Endothelial cell of umbilical vein (primary cell): Measurements from ENCODE around the gene TRPM5. TPM values are rescaled to one million over a fixed set of nuclear protein-coding genes. Genes with fewer than 3 reads are reported as not detected.

Experiments used
- BruUV-seq: library from RNA; stranded (reverse); fragments of 400-500 nt; replicated peaks from 2 replicates; lab custom pipeline; 2021; lab: Mats Ljungman, UMichigan
- CTCF ChIA-PET: fragments of 300-600, 350-600 bp; sonication (Branson Sonifier 250); formaldehyde crosslinking; loops from one replicate; lab custom pipeline; 2021; ENCODE audit warnings: antibody characterized with exemption, inconsistent platforms; lab: Charles Lee
- POLR2A ChIA-PET: fragments of 300-600, 350-600 bp; sonication (Branson Sonifier 250); formaldehyde crosslinking; loops from one replicate; lab custom pipeline; 2021; ENCODE audit warnings: antibody characterized with exemption, inconsistent platforms; lab: Charles Lee
- DNase-seq: peaks from one replicate; pipeline ENCODE4 v3.0.0-alpha.2; 2011; ENCODE audit warnings: low read depth, low spot score
- FAIRE-seq: peaks from 2 replicates; lab custom pipeline; 2011; peaks lifted over from hg19 to GRCh38; lab: Jason Lieb, UNC
- H2AFZ ChIP-seq: 2 replicates; pipeline ENCODE4 v1.6.0; 2012; ENCODE audit warnings: low read depth, low read length, control low read depth, inconsistent platforms
- H3K27ac ChIP-seq: 2 replicates; pipeline ENCODE4 v1.5.1; 2011; ENCODE audit warnings: low read depth, mild to moderate bottlenecking, control low read depth, low read length, moderate library complexity; ENCODE audit not compliant: insufficient read depth
- H3K27me3 ChIP-seq, 2 experiments: 2 replicates each; pipeline versions ENCODE4 v1.6.0 to v1.6.1; 2011; ENCODE audit warnings: low read length in 2 of 2, mixed read lengths in 1 of 2; ENCODE audit not compliant: control insufficient read depth in 2 of 2, insufficient read depth in 2 of 2
- H3K36me3 ChIP-seq, 2 experiments: 2 replicates in 1 of 2; 3 replicates in 1 of 2; pipeline ENCODE4 v1.5.1; 2011; ENCODE audit warnings: low read length in 2 of 2, mild to moderate bottlenecking in 1 of 2, moderate library complexity in 1 of 2; ENCODE audit not compliant: control insufficient read depth in 2 of 2, insufficient read depth in 2 of 2; ENCODE audit errors: extremely low read depth in 1 of 2
- H3K4me1 ChIP-seq: 3 replicates; pipeline ENCODE4 v1.5.1; 2011; ENCODE audit warnings: mild to moderate bottlenecking, low read length; ENCODE audit not compliant: control insufficient read depth, insufficient read depth; ENCODE audit errors: extremely low read depth
- H3K4me2 ChIP-seq: 2 replicates; pipeline ENCODE4 v1.6.1; 2011; ENCODE audit warnings: low read length, control low read depth, mixed read lengths; ENCODE audit not compliant: insufficient read depth
- H3K4me3 ChIP-seq, 3 experiments: fragments of 200-600 bp in 1 of 3; sonication (generic), shearing (Covaris generic) in 1 of 3; replicated peaks in 1 of 3; 2 replicates each; pipeline ENCODE4 v1.5.1; 2011 to 2016; ENCODE audit warnings: control low read depth in 3 of 3, low read length in 3 of 3, mild to moderate bottlenecking in 2 of 3, inconsistent platforms in 1 of 3, low read depth in 1 of 3, moderate library complexity in 1 of 3; ENCODE audit not compliant: insufficient read depth in 1 of 3
- H3K79me2 ChIP-seq: 2 replicates; pipeline ENCODE4 v1.6.0; 2012; ENCODE audit warnings: low read length, inconsistent platforms; ENCODE audit not compliant: control insufficient read depth, insufficient read depth
- H3K9ac ChIP-seq: replicated peaks from 2 replicates; pipeline ENCODE3; 2011; ENCODE audit warnings: low read length, control low read depth; ENCODE audit not compliant: insufficient read depth; ENCODE audit errors: extremely low read depth
- H3K9me1 ChIP-seq: replicated peaks from 3 replicates; pipeline ENCODE4 v1.6.0; 2011; ENCODE audit warnings: mild to moderate bottlenecking, low read length; ENCODE audit not compliant: control insufficient read depth, insufficient read depth; ENCODE audit errors: extremely low read depth
- H3K9me3 ChIP-seq: replicated peaks from 2 replicates; pipeline ENCODE4 v1.5.1; 2012; ENCODE audit warnings: low read length, inconsistent platforms; ENCODE audit not compliant: control insufficient read depth, insufficient read depth
- H4K20me1 ChIP-seq: replicated peaks from 2 replicates; pipeline ENCODE3; 2011; ENCODE audit warnings: mild to moderate bottlenecking, low read length; ENCODE audit not compliant: control insufficient read depth, insufficient read depth; ENCODE audit errors: extremely low read depth
- EZH2 ChIP-seq: IDR thresholded peaks from 2 replicates; pipeline ENCODE4 v1.6.1; 2012; ENCODE audit warnings: borderline replicate concordance, low read depth, mild to moderate bottlenecking, moderate library complexity, low read length, inconsistent platforms; ENCODE audit not compliant: severe bottlenecking
- FOS ChIP-seq: IDR thresholded peaks from 2 replicates; pipeline ENCODE4 v1.6.1; 2011; ENCODE audit warnings: mild to moderate bottlenecking, low read length, moderate library complexity, borderline replicate concordance; ENCODE audit not compliant: insufficient read depth
- GATA2 ChIP-seq: IDR thresholded peaks from 2 replicates; pipeline ENCODE4 v1.7.0; 2011; ENCODE audit warnings: low read depth, mild to moderate bottlenecking, moderate library complexity, mixed read lengths, low read length; ENCODE audit not compliant: insufficient read length, insufficient read depth
- JUN ChIP-seq: IDR thresholded peaks from 2 replicates; pipeline ENCODE4 v1.6.1; 2011; ENCODE audit warnings: borderline replicate concordance, low read depth; ENCODE audit not compliant: insufficient read length, insufficient read depth
- MYC ChIP-seq: IDR thresholded peaks from one replicate; pipeline ENCODE4 v1.6.1; 2011; ENCODE audit warnings: mild to moderate bottlenecking, low read depth, low read length
- POLR2A ChIP-seq: IDR thresholded peaks from 2 replicates; pipeline ENCODE4 v1.6.1; 2012; ENCODE audit warnings: low read depth, mild to moderate bottlenecking, control low read depth, low read length
- POLR2AphosphoS5 ChIP-seq: IDR thresholded peaks from 2 replicates; pipeline ENCODE4 v1.6.1; 2012; ENCODE audit warnings: low read depth, mild to moderate bottlenecking, control low read depth, low read length, moderate library complexity; ENCODE audit not compliant: insufficient read depth
- dilution Hi-C: fragments of 300-500 bp; cut with MboI; formaldehyde crosslinking; loops from one replicate; pipeline ENCODE4 v1.15.0; 2019; ENCODE audit warnings: low sequenced_read_pairs; ENCODE audit not compliant: extremely low pct_ligation_motif_present
- intact Hi-C: fragments of 100-400 bp; cut with micrococcal nuclease; formaldehyde crosslinking; loops from one replicate; pipeline ENCODE4 v1.10.0; 2022
- polyA plus RNA-seq, 4 experiments: library from polyadenylated mRNA; depleted of rRNA in 3 of 4; stranded (reverse) in 3 of 4; unstranded in 1 of 4; fragments of >200 nt; gene quantifications; 2 replicates each; pipeline versions ENCODE4 v1.2.1 to v1.2.3, GENCODE V29; 2011 to 2012; ENCODE audit warnings: missing spikeins in 1 of 4
- total RNA-seq: library from RNA; stranded (reverse); gene quantifications from 2 replicates; pipeline ENCODE4 v1.2.3, GENCODE V29; 2021
- TF ChIP-seq, protein P1 (sequence below): IDR thresholded peaks from 2 replicates; pipeline ENCODE4 v1.6.1; 2011; ENCODE audit not compliant: insufficient read depth, insufficient read length
- TF ChIP-seq, protein P2 (sequence below), 2 donors: IDR thresholded peaks; 1 replicate in 1 of 2; 2 replicates in 1 of 2; pipeline ENCODE4 v1.5.1; 2011; ENCODE audit warnings: low read length in 2 of 2, mild to moderate bottlenecking in 2 of 2, moderate library complexity in 2 of 2, control low read depth in 1 of 2, inconsistent platforms in 1 of 2, low read depth in 1 of 2; ENCODE audit not compliant: insufficient read depth in 1 of 2; ENCODE audit errors: extremely low read depth in 1 of 2

The TRPM5 gene
- total and polyA plus RNA-seq, 2 donors (not counting 3 experiments of a cell fraction or from before 2014, with no cell fraction given): not detected

DNA sequence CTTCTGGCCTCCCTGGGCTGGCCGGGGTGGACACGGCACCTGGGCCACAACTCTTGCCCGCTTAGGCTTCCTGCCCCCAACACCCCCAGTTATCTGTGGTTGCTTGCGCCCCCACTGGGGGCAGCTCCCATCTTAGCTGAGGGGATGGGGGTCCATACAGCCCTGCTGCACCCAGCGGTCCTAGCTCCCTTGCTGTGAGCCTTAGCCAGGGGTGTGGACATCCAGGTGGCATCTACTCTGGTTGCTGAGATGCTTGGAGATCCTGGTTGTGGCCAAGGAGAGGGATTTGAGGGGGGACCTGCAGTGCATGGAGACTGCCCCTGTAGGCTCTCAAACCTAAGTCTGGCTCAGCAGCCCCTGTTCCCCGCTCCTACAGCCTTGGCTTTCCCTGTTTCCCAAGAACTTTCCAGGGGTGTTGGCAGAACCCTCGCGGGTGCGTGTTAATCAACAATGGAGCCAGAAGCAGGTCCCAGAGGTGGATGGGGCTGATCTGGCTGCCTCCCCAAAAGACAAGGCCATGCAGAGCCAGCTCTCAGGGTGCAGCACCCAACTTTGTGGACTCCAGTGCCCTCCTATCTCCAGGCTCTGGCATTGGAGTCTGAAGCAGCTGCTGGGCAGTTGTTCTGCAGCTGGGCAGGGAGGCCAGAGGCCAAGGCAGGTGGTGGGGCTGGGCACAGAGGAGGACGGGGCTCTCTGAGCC lies 3.8 kb upstream of the TRPM5 start:
- ChIA-PET CTCF (interaction anchor here (1.0 kb wide), 1 partner anchor 28 kb away, joined by 3 read pairs; no protein-coding TSS in a partner anchor), POLR2A (no interaction called here)
- dilution Hi-C loops (no loop called here), intact Hi-C loops (no loop called here)
- no peak overlapping the region for H3K9ac ChIP-seq
- TF ChIP-seq, protein P1, sequence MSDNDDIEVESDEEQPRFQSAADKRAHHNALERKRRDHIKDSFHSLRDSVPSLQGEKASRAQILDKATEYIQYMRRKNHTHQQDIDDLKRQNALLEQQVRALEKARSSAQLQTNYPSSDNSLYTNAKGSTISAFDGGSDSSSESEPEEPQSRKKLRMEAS: no peak
- TF ChIP-seq GATA2: no peak
- no peak for TF ChIP-seq MYC
- no peak for TF ChIP-seq EZH2
- TF ChIP-seq, protein P2, sequence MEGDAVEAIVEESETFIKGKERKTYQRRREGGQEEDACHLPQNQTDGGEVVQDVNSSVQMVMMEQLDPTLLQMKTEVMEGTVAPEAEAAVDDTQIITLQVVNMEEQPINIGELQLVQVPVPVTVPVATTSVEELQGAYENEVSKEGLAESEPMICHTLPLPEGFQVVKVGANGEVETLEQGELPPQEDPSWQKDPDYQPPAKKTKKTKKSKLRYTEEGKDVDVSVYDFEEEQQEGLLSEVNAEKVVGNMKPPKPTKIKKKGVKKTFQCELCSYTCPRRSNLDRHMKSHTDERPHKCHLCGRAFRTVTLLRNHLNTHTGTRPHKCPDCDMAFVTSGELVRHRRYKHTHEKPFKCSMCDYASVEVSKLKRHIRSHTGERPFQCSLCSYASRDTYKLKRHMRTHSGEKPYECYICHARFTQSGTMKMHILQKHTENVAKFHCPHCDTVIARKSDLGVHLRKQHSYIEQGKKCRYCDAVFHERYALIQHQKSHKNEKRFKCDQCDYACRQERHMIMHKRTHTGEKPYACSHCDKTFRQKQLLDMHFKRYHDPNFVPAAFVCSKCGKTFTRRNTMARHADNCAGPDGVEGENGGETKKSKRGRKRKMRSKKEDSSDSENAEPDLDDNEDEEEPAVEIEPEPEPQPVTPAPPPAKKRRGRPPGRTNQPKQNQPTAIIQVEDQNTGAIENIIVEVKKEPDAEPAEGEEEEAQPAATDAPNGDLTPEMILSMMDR (IDR thresholded peaks at IDR 0.05; ENCODE audit: extremely low read depth in 1 of 2, insufficient read depth in 1 of 2, low read depth in 1 of 2, low read length in 2 of 2): no peak
- TF ChIP-seq POLR2A: no peak
- no peak for TF ChIP-seq JUN
- no peak for TF ChIP-seq POLR2AphosphoS5
- no peak for TF ChIP-seq FOS
- FAIRE-seq: no peak
- no peaks in the 10 kb centered on the region for H3K4me1 ChIP-seq
- no peaks in the 10 kb centered on the region for H3K79me2 ChIP-seq
- no peak for DNase-seq
- H3K9me3 ChIP-seq: no peaks in the 10 kb centered on the region
- H3K4me2 ChIP-seq: no peak overlapping the region
- H3K27ac ChIP-seq: no peak overlapping the region
- H3K4me3 ChIP-seq: no peak overlapping the region
- peaks cover 9 to 10% of the 10 kb centered on the region in 2 experiments for H3K27me3 ChIP-seq
- no peak overlapping the region for H2AFZ ChIP-seq
- no TSS peak for BruUV-seq
- H4K20me1 ChIP-seq: no peaks in the 10 kb centered on the region
- H3K36me3 ChIP-seq: no peaks in the 10 kb centered on the region
- H3K9me1 ChIP-seq: no peaks in the 10 kb centered on the region
